Esophagus muscularis mucosa (tissue), 3 donors: Measurements from ENCODE around the gene PDE6C.

ENCODE experiments used
- POLR2A ChIP-seq: fragments of 450-650 bp; IDR thresholded peaks from one replicate; pipeline ENCODE4 v1.6.1; 2017; ENCODE audit warnings: antibody characterized with exemption, moderate library complexity, mild to moderate bottlenecking, low read depth
- TF ChIP-seq, protein P1 (sequence below), 3 experiments: fragments of 200-600 bp in 2 of 3; fragments of 450-650 bp in 1 of 3; sonication (generic) in 2 of 3; IDR thresholded peaks; one replicate each; pipeline ENCODE4 v1.5.1; 2017 to 2019; ENCODE audit warnings: antibody characterized with exemption in 3 of 3, mild to moderate bottlenecking in 2 of 3, moderate library complexity in 1 of 3

DNA sequence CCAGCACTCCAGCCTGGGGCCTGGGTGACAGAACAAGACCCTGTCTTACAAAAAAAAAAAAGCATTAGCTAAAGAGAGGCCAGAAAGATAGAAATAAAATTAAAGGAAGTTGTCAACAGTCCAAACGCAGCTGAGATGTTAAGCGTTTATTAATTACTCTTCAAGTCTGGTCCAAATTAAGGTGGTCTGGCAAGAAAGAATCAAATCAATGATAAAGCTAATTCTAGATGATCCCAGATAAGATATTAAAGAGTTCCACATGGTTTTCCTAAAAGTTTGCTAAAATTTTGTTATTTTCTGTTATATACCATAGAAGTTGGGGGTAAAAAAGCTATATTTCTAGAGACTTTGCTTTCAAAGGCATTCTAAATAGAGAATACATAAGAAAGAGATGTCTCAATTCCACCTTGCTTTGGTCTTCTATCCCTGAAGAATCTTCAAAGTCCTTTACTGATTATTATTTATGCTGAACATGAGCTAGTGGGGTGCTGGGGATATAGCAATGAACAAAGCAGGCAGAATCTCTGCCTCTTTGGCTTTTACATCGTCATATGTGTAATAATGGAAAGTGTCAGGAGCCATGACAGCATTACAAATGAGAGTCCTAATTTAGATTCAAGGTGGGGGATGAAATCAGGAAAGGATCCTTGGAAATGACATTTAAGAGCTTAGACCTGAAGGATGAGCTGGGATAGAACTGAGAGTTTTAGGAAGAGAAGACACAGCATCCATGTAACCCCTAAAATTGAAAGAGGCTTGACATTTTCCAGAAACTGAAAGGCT, 66.7 kb downstream of the PDE6C start:
- TF ChIP-seq, protein P1, sequence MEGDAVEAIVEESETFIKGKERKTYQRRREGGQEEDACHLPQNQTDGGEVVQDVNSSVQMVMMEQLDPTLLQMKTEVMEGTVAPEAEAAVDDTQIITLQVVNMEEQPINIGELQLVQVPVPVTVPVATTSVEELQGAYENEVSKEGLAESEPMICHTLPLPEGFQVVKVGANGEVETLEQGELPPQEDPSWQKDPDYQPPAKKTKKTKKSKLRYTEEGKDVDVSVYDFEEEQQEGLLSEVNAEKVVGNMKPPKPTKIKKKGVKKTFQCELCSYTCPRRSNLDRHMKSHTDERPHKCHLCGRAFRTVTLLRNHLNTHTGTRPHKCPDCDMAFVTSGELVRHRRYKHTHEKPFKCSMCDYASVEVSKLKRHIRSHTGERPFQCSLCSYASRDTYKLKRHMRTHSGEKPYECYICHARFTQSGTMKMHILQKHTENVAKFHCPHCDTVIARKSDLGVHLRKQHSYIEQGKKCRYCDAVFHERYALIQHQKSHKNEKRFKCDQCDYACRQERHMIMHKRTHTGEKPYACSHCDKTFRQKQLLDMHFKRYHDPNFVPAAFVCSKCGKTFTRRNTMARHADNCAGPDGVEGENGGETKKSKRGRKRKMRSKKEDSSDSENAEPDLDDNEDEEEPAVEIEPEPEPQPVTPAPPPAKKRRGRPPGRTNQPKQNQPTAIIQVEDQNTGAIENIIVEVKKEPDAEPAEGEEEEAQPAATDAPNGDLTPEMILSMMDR (IDR thresholded peaks at IDR 0.05), result no peak
- TF ChIP-seq POLR2A, result no peak
